Measurements from ENCODE around the gene SYNE2. TPM values are rescaled to one million over a fixed set of nuclear protein-coding genes. Genes with fewer than 3 reads are reported as not detected.

Gene SYNE2
- total and polyA plus RNA-seq, 2 donors (not counting 3 experiments of a cell fraction or from before 2014, with no cell fraction given) = 16.0 to 53.7 TPM

DNA sequence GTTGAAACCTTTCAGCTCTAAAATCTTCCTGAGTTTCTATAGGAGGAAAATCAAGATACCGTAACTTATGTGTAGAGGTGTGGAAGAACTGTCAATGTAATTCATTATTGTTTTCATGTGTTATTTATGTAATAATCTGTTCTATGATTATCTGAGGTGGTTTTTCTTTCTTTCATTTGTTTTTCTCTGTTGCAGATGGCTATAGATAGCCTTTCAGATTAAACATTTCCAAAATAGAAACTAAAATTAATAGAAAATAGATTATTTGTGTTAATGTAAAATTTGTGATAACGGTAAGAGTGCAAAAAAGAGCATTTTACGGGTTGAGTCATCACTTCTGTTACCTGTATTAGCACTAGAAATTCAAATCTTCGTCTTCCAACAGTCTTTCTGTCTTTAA, 128.8 kb downstream of the SYNE2 start:
- Histone ChIP-seq H3K9me3 (replicated peaks; ENCODE audit: control insufficient read depth, insufficient read depth, low read length) (no peaks in the 10 kb centered on the region), H3K4me1 (ENCODE audit: control insufficient read depth, extremely low read depth, insufficient read depth, low read length) (no peaks in the 10 kb centered on the region), H3K79me2 (ENCODE audit: control insufficient read depth, insufficient read depth, low read length) (no peaks in the 10 kb centered on the region), H3K4me2 (ENCODE audit: insufficient read depth, low read length) (no peak overlapping the region), H4K20me1 (replicated peaks; ENCODE audit: control insufficient read depth, extremely low read depth, insufficient read depth, low read length) (no peaks in the 10 kb centered on the region), H2AFZ (ENCODE audit: low read depth, low read length) (no peak overlapping the region), H3K36me3 (ENCODE audit: control insufficient read depth in 2 of 2, extremely low read depth in 1 of 2, insufficient read depth in 2 of 2, low read length in 2 of 2) (no peaks in the 10 kb centered on the region), H3K27me3 (ENCODE audit: control insufficient read depth in 2 of 2, insufficient read depth in 2 of 2, low read length in 2 of 2) (no peaks in the 10 kb centered on the region), H3K9me1 (replicated peaks; ENCODE audit: control insufficient read depth, extremely low read depth, insufficient read depth, low read length) (no peaks in the 10 kb centered on the region), H3K9ac (replicated peaks; ENCODE audit: extremely low read depth, insufficient read depth, low read length) (no peak overlapping the region), H3K27ac (ENCODE audit: insufficient read depth, low read depth, low read length) (no peak overlapping the region), H3K4me3 (replicated peaks in 1 of 3; ENCODE audit: insufficient read depth in 1 of 3, low read depth in 1 of 3, low read length in 3 of 3) (no peak overlapping the region)
- intact Hi-C loops (cut with micrococcal nuclease) (no loop called here), dilution Hi-C loops (cut with MboI; ENCODE audit: extremely low pct_ligation_motif_present, low sequenced_read_pairs) (no loop called here)
- TF ChIP-seq EZH2 (IDR thresholded peaks at IDR 0.05; ENCODE audit: borderline replicate concordance, low read depth, low read length, severe bottlenecking) (no peak), POLR2AphosphoS5 (IDR thresholded peaks at IDR 0.05; ENCODE audit: insufficient read depth, low read depth, low read length) (no peak), MYC (IDR thresholded peaks at IDR 0.05; ENCODE audit: low read depth, low read length) (no peak), POLR2A (IDR thresholded peaks at IDR 0.05; ENCODE audit: low read depth, low read length) (no peak)
- TF ChIP-seq, protein P1, sequence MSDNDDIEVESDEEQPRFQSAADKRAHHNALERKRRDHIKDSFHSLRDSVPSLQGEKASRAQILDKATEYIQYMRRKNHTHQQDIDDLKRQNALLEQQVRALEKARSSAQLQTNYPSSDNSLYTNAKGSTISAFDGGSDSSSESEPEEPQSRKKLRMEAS (IDR thresholded peaks at IDR 0.05; ENCODE audit: insufficient read depth, insufficient read length) = no peak
- CTCF ChIA-PET = interaction anchor here (1.3 kb wide), 1 partner anchor 10 kb away, joined by 3 read pairs; no protein-coding TSS in a partner anchor
- no TSS peak for BruUV-seq (replicated peaks)
- POLR2A ChIA-PET = interaction anchor here (0.6 kb wide), 1 partner anchor 14 kb away, joined by 3 read pairs; no protein-coding TSS in a partner anchor
- DNase-seq (ENCODE audit: low read depth, low spot score) = no peak
- FAIRE-seq = no peak

DNA sequence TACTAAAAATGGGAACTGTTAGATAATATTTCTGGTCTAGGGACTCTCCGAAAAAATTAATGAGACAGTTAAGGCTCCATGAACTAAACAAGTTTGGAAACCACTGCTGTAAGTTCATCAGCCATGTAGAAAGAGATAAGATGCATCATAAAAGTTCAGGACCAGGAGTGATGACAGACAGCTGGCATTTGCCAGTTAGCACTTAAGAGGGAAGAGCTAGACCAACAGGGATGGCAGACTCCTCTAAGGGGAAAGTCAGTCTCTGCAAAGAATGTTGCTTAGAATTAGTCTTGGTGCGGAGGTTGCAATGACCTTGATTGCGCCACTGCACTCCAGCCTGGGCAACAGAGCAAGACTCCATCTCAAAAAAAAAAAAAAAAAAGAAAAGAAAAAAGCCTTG, 129.4 kb downstream of the SYNE2 start:
- CTCF ChIA-PET = interaction anchor here (1.3 kb wide), 1 partner anchor 10 kb away, joined by 3 read pairs; no protein-coding TSS in a partner anchor
- no peak for FAIRE-seq
- DNase-seq (ENCODE audit: low read depth, low spot score) = no peak
- Histone ChIP-seq H3K4me3 (replicated peaks in 1 of 3; ENCODE audit: insufficient read depth in 1 of 3, low read depth in 1 of 3, low read length in 3 of 3) (no peak overlapping the region), H3K9ac (replicated peaks; ENCODE audit: extremely low read depth, insufficient read depth, low read length) (no peak overlapping the region), H3K27ac (ENCODE audit: insufficient read depth, low read depth, low read length) (no peak overlapping the region), H2AFZ (ENCODE audit: low read depth, low read length) (no peak overlapping the region), H3K4me1 (ENCODE audit: control insufficient read depth, extremely low read depth, insufficient read depth, low read length) (no peaks in the 10 kb centered on the region), H3K4me2 (ENCODE audit: insufficient read depth, low read length) (no peak overlapping the region), H3K36me3 (ENCODE audit: control insufficient read depth in 2 of 2, extremely low read depth in 1 of 2, insufficient read depth in 2 of 2, low read length in 2 of 2) (no peaks in the 10 kb centered on the region), H3K9me3 (replicated peaks; ENCODE audit: control insufficient read depth, insufficient read depth, low read length) (no peaks in the 10 kb centered on the region), H3K27me3 (ENCODE audit: control insufficient read depth in 2 of 2, insufficient read depth in 2 of 2, low read length in 2 of 2) (no peaks in the 10 kb centered on the region), H3K9me1 (replicated peaks; ENCODE audit: control insufficient read depth, extremely low read depth, insufficient read depth, low read length) (no peaks in the 10 kb centered on the region), H3K79me2 (ENCODE audit: control insufficient read depth, insufficient read depth, low read length) (no peaks in the 10 kb centered on the region), H4K20me1 (replicated peaks; ENCODE audit: control insufficient read depth, extremely low read depth, insufficient read depth, low read length) (no peaks in the 10 kb centered on the region)
- intact Hi-C loops (cut with micrococcal nuclease) (no loop called here), dilution Hi-C loops (cut with MboI; ENCODE audit: extremely low pct_ligation_motif_present, low sequenced_read_pairs) (no loop called here)
- POLR2A ChIA-PET = no interaction called here
- no TSS peak for BruUV-seq (replicated peaks)
- TF ChIP-seq JUN (IDR thresholded peaks at IDR 0.05; ENCODE audit: borderline replicate concordance, insufficient read depth, insufficient read length, low read depth) = no peak
- TF ChIP-seq POLR2AphosphoS5 (IDR thresholded peaks at IDR 0.05; ENCODE audit: insufficient read depth, low read depth, low read length) = no peak
- TF ChIP-seq EZH2 (IDR thresholded peaks at IDR 0.05; ENCODE audit: borderline replicate concordance, low read depth, low read length, severe bottlenecking) = no peak
- TF ChIP-seq, protein P1 (IDR thresholded peaks at IDR 0.05; ENCODE audit: insufficient read depth, insufficient read length) = no peak
- no peak for TF ChIP-seq GATA2 (IDR thresholded peaks at IDR 0.05; ENCODE audit: insufficient read depth, insufficient read length, low read depth, low read length)
- TF ChIP-seq MYC (IDR thresholded peaks at IDR 0.05; ENCODE audit: low read depth, low read length) = no peak
- TF ChIP-seq POLR2A (IDR thresholded peaks at IDR 0.05; ENCODE audit: low read depth, low read length) = no peak

Measured in endothelial cell of umbilical vein (primary cell).